SK-N-SH treated with all-trans-retinoic acid at 6 μM for 48 hours (cell line): Measurements from ENCODE around the gene AGPAT3.

Experiments
- RARB ChIP-seq: fragments of 250-450 bp; sonication (Bioruptor Pico); IDR thresholded peaks from 2 replicates; pipeline ENCODE4 v1.8.0; 2021; ENCODE audit warnings: mild to moderate bottlenecking, moderate library complexity
- TOX ChIP-seq: fragments of 250-450 bp; sonication (Bioruptor Pico); IDR thresholded peaks from 2 replicates; pipeline ENCODE4 v1.8.0; 2021; ENCODE audit warnings: mild to moderate bottlenecking, moderate library complexity, borderline replicate concordance
- ZFP3 ChIP-seq: fragments of 250-450 bp; sonication (Bioruptor Pico); IDR thresholded peaks from 2 replicates; pipeline ENCODE4 v1.5.0; 2020; ENCODE audit warnings: mild to moderate bottlenecking, moderate library complexity
- TF ChIP-seq, protein P1 (sequence below): fragments of 250-450 bp; sonication (Bioruptor Pico); IDR thresholded peaks from 2 replicates; pipeline ENCODE4 v1.8.0; 2020; ENCODE audit warnings: mild to moderate bottlenecking, moderate library complexity, borderline replicate concordance
- TF ChIP-seq, protein P2 (sequence below): fragments of 250-450 bp; sonication (Bioruptor Pico); IDR thresholded peaks from 2 replicates; pipeline ENCODE4 v1.5.1; 2020; ENCODE audit warnings: low read depth, mild to moderate bottlenecking, moderate library complexity
- TF ChIP-seq, protein P3 (sequence below): fragments of 250-450 bp; sonication (Bioruptor Pico); IDR thresholded peaks from 2 replicates; pipeline ENCODE4 v1.8.0; 2021; ENCODE audit warnings: low read depth, mild to moderate bottlenecking, moderate library complexity, borderline replicate concordance

DNA sequence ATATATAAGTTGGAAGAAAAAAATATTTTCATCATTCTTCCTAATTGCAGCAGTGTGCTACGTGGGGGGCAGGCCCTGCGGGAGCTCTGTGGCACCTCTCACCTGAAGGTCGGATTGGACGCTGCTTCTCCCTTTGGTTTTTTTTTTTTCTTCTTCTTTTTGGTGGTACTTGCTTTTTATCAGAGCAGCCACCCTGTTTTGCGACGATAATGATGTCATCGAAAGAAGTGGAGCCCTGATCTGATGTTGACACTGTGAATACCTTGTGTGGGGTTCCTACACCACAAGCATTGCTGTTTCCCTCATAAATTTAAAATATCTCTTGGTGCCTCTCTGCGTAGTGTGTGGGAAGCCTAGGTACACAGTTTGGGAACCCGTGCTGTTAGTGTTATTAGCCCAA lies 152.6 kb downstream of the AGPAT3 start:
- TF ChIP-seq, protein P1, sequence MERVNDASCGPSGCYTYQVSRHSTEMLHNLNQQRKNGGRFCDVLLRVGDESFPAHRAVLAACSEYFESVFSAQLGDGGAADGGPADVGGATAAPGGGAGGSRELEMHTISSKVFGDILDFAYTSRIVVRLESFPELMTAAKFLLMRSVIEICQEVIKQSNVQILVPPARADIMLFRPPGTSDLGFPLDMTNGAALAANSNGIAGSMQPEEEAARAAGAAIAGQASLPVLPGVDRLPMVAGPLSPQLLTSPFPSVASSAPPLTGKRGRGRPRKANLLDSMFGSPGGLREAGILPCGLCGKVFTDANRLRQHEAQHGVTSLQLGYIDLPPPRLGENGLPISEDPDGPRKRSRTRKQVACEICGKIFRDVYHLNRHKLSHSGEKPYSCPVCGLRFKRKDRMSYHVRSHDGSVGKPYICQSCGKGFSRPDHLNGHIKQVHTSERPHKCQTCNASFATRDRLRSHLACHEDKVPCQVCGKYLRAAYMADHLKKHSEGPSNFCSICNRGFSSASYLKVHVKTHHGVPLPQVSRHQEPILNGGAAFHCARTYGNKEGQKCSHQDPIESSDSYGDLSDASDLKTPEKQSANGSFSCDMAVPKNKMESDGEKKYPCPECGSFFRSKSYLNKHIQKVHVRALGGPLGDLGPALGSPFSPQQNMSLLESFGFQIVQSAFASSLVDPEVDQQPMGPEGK (CRISPR knock-in tag) = no peak
- TF ChIP-seq, protein P2, sequence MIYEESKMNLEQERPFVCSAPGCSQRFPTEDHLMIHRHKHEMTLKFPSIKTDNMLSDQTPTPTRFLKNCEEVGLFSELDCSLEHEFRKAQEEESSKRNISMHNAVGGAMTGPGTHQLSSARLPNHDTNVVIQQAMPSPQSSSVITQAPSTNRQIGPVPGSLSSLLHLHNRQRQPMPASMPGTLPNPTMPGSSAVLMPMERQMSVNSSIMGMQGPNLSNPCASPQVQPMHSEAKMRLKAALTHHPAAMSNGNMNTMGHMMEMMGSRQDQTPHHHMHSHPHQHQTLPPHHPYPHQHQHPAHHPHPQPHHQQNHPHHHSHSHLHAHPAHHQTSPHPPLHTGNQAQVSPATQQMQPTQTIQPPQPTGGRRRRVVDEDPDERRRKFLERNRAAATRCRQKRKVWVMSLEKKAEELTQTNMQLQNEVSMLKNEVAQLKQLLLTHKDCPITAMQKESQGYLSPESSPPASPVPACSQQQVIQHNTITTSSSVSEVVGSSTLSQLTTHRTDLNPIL (CRISPR knock-in tag) = no peak
- TF ChIP-seq ZFP3 (CRISPR knock-in tag) = no peak
- no peak for TF ChIP-seq TOX
- no peak for TF ChIP-seq RARB
- TF ChIP-seq, protein P3, sequence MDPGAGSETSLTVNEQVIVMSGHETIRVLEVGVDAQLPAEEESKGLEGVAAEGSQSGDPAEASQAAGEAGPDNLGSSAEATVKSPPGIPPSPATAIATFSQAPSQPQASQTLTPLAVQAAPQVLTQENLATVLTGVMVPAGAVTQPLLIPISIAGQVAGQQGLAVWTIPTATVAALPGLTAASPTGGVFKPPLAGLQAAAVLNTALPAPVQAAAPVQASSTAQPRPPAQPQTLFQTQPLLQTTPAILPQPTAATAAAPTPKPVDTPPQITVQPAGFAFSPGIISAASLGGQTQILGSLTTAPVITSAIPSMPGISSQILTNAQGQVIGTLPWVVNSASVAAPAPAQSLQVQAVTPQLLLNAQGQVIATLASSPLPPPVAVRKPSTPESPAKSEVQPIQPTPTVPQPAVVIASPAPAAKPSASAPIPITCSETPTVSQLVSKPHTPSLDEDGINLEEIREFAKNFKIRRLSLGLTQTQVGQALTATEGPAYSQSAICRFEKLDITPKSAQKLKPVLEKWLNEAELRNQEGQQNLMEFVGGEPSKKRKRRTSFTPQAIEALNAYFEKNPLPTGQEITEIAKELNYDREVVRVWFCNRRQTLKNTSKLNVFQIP (CRISPR knock-in tag) = no peak
